Peyer's patch (tissue), 4 donors: ENCODE data around the gene KIAA0319L.
"Not testable (repeated sequence)": the region's sequence is repeated elsewhere in the genome, so short reads cannot be mapped to it uniquely, and the experiment has no call there.

ENCODE experiments used
- POLR2A ChIP-seq, 2 donors: fragments of 450-650 bp; IDR thresholded peaks; one replicate each; pipeline ENCODE4 v1.5.1; 2017; ENCODE audit warnings: antibody characterized with exemption in 2 of 2, mild to moderate bottlenecking in 2 of 2, moderate library complexity in 2 of 2
- TF ChIP-seq, protein P1 (sequence below), 6 experiments: fragments of 450-650 bp in 4 of 6; fragments of 200-600 bp in 2 of 6; sonication (generic) in 1 of 6; IDR thresholded peaks; one replicate each; pipeline ENCODE4 v1.5.1; 2017 to 2019; ENCODE audit warnings: antibody characterized with exemption in 6 of 6, mild to moderate bottlenecking in 3 of 6, moderate library complexity in 1 of 6

- TF ChIP-seq POLR2A (IDR thresholded peaks at IDR 0.05) = not testable (repeated sequence)
- TF ChIP-seq, protein P1, sequence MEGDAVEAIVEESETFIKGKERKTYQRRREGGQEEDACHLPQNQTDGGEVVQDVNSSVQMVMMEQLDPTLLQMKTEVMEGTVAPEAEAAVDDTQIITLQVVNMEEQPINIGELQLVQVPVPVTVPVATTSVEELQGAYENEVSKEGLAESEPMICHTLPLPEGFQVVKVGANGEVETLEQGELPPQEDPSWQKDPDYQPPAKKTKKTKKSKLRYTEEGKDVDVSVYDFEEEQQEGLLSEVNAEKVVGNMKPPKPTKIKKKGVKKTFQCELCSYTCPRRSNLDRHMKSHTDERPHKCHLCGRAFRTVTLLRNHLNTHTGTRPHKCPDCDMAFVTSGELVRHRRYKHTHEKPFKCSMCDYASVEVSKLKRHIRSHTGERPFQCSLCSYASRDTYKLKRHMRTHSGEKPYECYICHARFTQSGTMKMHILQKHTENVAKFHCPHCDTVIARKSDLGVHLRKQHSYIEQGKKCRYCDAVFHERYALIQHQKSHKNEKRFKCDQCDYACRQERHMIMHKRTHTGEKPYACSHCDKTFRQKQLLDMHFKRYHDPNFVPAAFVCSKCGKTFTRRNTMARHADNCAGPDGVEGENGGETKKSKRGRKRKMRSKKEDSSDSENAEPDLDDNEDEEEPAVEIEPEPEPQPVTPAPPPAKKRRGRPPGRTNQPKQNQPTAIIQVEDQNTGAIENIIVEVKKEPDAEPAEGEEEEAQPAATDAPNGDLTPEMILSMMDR (IDR thresholded peaks at IDR 0.05) = not testable (repeated sequence)
Observed at GRCh38 chr1:35463749-35464148, 93.5 kb downstream of the KIAA0319L start.
